ENCODE measurements around the gene EXOC3L2.

DNA sequence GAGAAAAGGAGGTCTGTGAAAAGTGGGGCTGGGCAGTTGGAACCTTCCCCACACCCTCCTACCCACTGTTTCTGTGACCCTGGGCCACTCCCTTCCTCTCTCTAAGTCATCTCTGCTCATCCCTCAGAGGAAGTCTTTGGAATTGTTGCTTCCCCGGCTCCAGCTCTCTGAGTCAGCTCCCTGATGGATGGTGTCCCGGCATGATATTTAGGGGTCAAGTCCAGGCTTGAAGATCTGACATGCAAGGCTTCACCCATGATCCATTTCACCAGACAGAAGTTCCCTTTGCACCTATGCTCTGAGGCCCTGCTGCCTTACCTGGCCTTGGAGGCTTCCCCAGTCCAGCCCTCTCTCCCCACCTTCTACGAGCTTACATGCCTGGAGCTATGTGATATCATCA lies 13.3 kb downstream of the EXOC3L2 start:
- no peak for TF ChIP-seq POLR2A (IDR thresholded peaks at IDR 0.05)
- no peak for TF ChIP-seq CTCF (IDR thresholded peaks at IDR 0.05)
- TF ChIP-seq EP300 (IDR thresholded peaks at IDR 0.05): no peak
